22Rv1 (cell line): ENCODE measurements around the gene SLC35E3.
"Not testable (repeated sequence)": the region's sequence is repeated elsewhere in the genome, so short reads cannot be mapped to it uniquely, and the experiment has no call there.

ENCODE experiments used
- H3K27ac ChIP-seq: fragments of 450-650 bp; 2 replicates; pipeline ENCODE4 v1.5.1; 2017
- CTCF ChIP-seq: fragments of 450-650 bp; IDR thresholded peaks from 2 replicates; pipeline ENCODE4 v1.5.1; 2017; ENCODE audit warnings: mild to moderate bottlenecking
- ZFX ChIP-seq: fragments of 450-650 bp; IDR thresholded peaks from 2 replicates; pipeline ENCODE4 v1.6.1; 2017; ENCODE audit warnings: antibody characterized with exemption, borderline replicate concordance

Gene SLC35E3

GRCh38 chr12:68793975-68794652, 48.1 kb downstream of the SLC35E3 start:
- TF ChIP-seq ZFX: no peak
- TF ChIP-seq CTCF: no peak

GRCh38 chr12:68794653-68795251, 48.8 kb downstream of the SLC35E3 start:
- no peak overlapping the region for H3K27ac ChIP-seq
- TF ChIP-seq CTCF (no peak), ZFX (no peak)

More at GRCh38 chr12:68793975-68794652, 48.1 kb downstream of the SLC35E3 start:
- H3K27ac ChIP-seq: no peak overlapping the region

GRCh38 chr12:68796399-68796798, 50.4 kb downstream of the SLC35E3 start:
- no peak for TF ChIP-seq CTCF
- TF ChIP-seq ZFX: no peak
- H3K27ac ChIP-seq: no peak overlapping the region

GRCh38 chr12:68798882-68799234, 52.9 kb downstream of the SLC35E3 start:
- TF ChIP-seq ZFX: no peak
- TF ChIP-seq CTCF: no peak
- H3K27ac ChIP-seq: no peak overlapping the region

GRCh38 chr12:68800294-68800693, 54.3 kb downstream of the SLC35E3 start:
- no peak for TF ChIP-seq ZFX
- TF ChIP-seq CTCF: no peak
- peak overlapping the region; percentile 25; the same call in 1 of the 2 replicates for H3K27ac ChIP-seq

- not testable (repeated sequence) for H3K27ac ChIP-seq
Observed at GRCh38 chr12:68801124-68801523, 55.1 kb downstream of the SLC35E3 start.

- H3K27ac ChIP-seq: not testable (repeated sequence)
Observed at GRCh38 chr12:68802372-68802745, 56.4 kb downstream of the SLC35E3 start.

- H3K27ac ChIP-seq: not testable (repeated sequence)
Observed at GRCh38 chr12:68802911-68803651, 57.1 kb downstream of the SLC35E3 start.
